HG02840 (cell line): ENCODE results near the gene WDR90.

Experiments used
- ATAC-seq: cut with Tn5 transposase; IDR thresholded peaks from one replicate; pipeline ENCODE4 v1.9.1; 2021; ENCODE audit warnings: mild to moderate bottlenecking, moderate library complexity, moderate number of reproducible peaks; ENCODE audit not compliant: unreplicated experiment, low FRiP score

Gene WDR90

DNA sequence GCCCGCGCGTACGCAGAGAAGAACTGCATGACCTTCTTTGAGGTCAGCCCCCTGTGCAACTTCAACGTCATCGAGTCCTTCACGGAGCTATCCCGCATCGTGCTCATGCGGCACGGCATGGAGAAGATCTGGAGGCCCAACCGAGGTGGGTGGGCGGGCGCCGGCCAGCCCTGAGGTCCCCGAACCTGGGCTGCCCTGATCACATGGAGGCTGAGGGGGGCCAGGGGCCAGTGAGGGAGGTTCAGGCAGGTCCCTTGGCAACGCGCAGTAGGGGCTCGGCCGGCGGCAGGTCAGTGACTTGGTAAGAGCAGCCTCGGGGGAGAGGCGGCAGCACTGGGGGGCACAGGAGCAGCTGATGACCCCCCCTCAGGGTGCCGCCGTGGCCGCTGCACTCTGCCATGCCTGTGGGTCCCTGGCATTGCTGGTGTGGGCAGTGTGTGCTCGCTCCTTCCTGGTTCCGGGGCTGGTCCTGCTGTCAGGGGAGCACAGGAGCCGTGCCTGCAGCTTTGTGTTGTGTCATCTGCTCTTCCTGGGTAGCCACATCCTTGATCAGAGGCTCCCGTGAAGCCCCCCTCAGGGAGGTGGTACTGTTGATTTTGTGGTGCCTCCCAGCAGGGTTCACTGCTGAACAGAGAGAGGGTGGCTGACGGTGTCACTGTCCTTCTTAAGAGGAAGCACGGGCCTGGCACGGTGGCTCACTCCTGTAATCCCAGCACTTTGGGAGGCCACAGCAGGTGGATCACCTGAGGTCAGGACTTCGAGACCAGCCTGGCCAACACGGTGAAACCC is 23.0 kb upstream of the WDR90 start:
- no peak for ATAC-seq

DNA sequence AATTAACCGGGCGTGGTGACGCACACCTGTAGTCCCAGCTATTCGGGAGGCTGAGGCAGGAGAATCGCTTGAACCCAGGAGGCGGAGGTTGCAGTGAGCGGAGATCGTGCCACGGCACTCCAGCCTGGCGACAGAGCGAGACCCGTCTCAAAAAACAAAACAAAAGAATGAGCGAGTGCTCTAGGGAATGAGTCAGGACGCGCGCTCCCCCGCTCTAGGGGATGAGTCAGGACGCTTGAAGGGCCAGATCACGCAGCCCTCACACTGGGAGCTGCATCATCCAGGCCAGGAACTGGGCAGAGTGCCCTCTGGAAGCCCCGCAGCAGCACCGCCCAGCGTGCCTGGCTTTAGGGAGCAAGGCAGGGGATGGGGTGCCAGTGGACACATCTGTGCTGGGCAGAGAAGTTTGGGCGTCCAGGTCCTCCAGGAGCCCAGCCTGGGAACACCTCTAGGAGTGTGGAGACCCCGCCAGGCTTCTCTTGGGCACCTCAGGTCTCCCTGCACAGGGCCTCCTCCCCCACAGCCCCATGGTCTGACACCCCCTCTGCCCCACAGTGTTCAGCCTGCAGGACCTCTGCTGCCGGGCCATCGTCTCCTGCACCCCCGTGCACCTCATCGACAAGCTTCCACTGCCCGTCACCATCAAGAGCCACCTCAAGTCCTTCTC is 22.2 kb upstream of the WDR90 start:
- ATAC-seq = no peak

DNA sequence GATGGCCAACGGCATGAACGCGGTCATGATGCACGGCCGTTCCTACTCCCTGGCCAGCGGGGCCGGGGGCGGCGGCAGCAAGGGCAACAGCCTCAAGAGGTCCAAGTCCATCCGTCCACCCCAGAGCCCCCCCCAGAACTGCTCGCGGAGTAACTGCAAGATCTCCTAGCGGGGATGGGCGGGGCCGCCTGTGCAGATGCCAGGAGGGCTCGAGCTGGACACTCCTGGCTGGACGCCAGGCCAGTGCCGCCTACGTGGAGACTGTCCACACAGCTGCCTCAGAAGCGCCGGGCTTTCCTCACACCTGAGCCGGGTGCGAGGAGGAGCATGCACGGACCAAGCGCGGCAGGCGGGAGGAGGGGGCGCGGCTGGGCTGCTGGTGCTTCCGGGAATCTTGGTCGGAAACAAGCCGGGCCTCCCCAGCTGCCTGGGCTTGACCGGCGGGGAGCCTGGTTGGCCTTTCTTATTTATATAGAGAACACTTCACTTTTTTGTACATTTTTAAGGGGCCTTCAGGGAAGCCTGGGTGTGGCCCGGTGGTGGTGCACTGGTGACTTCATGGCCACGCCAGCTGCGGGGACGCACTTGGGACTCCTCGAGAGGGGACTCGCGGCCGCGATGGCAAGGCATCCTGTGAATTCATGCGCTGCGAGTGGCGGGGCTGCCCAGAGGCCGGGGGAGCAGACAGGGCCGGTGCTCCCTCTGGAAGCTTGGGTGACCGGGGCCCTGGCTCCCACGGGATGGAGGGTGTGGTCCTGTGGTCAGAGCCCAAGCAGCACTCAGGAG is 21.5 kb upstream of the WDR90 start:
- no peak for ATAC-seq

DNA sequence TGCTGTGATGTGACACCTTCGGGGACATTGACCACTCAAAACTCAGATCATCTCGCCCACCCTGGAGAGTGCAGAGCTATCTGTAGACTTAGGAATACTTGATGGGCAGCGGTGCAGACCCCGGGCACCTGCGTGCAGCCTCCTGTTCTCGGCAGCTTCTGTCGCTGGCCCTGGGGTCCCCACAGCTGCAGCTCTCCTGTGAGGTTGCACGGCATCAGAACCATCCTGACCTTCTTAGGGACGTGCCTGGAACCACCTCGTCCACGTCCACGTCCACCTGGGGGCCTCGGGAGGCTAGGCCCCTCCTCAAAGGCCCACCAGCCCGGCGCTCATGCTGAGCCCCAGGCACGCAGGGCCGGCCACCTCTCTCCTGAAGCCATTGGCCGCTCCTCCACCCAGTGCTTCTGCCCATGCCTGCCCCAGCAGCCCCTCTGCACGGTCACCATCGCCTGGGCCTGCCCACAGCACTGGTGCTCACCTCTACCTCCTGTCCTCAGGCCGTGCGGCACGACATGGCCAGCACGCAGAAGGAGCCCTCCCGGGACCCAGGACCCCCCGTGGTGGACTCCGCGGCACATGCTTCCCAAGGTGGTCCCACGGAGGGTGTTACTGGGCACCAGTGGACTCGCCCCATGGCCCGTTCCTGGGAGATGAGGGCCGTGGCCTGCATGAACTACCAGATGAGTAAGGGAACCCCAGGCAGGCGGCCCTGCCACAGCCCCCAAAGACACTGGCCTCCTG is 20.7 kb upstream of the WDR90 start:
- no peak for ATAC-seq

DNA sequence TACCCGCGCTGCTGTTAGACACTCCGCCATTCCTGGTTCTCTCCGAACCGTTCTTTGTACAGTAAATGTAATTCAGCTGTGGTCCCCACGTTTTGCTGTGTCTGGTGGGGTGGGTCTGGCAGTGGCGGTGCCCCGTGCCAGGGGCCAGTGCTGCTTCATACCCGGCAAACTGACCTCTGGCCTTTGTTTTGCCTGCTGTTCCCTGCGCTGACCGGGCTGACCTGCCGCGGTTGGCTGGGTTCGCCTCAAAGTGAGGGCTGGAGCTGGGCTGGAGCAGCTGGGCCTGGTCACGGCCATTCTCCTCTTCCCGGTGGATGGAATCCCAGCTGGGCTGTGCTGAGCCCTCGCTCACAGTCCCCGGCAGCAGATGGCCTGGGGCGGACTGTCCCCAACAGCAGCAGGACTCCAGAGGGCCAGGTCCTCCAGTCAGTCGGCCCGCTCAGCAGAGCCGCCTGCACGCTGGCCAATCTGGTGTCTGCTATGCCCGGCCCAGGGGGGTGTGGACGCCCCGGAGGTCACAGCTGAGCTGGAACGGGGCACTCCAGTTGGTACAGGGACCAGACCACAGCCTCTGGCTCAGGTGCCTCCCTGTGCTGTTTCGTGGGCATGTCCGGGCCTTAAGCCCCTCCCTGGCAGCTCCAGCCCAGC is 19.9 kb upstream of the WDR90 start:
- no peak for ATAC-seq

DNA sequence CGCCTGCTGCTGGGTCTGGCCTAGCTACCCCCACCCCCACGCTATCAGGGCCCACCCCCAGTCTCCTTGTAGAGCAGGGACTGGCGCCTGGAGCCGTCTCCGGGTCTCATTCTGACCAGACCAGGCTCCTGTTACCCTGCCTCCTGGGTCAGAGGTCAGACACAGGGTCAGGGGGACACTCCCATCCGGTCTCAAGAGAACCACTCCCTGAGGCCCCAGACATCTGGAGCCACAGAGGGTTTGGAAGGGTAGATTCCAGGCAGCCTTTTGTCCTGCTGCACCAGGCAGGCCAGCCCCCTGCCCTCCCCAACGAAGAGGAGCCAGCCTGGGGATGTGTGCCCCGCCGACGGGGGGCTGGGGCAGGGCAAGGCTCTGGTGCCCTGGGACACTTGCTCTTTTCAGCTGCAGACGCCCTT is 19.3 kb upstream of the WDR90 start:
- no peak for ATAC-seq

DNA sequence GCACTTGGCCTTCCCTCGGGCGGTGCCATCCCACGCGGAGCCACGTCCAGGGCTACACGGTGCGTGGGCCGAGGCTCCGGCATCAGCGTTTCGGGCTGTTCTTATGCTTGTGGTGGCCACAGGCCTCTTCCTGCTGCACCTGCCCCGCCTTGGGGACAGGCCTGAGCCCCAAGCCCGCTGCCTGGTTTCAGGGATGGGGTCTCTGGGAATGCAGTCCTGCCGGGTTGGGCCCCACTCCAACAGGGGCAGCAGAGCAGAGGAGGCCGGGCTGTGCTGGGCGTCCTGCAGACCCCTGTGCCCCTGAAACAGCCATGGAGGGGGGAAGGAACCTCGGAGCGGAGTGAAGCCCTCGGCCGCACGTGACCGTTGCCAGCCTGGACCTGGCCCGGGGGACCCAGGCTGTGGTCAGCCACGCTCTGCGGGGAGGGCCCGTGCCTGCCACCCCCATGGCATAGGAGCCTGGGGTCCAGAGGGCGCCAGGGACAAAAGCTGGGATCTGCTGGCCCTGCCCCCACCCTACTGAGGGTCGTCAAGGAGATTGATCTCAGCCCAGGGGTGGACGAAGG is 18.8 kb upstream of the WDR90 start:
- no peak for ATAC-seq

DNA sequence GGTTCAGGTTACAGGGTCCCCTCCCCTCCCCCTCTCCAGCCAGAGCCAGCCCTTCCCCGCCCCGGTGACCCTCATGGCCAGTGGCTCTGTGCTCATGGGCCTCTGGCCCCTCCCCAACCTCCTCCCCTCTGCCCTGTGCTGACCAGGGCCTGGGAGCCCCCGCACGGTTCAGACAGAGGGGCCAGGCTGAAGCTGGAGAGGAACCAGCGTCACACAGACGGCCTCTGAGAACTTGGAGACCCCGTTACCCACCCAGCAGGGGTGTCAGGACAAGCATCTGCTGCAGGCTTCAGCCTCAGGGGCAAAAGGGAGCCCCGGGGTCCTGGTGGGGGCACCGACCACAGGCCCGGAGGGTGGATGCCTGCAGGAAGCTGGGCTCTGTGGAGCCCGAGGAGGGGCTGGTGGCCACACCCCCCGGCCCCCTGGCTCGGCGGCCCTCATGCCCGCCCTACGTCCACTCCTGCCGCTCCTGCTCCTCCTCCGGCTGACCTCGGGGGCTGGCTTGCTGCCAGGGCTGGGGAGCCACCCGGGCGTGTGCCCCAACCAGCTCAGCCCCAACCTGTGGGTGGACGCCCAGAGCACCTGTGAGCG is 18.3 kb upstream of the WDR90 start, which contains the start of gene WFIKKN1:
WFIKKN1 (plus strand) TSS at position 171 of the 591 bp plus-strand sequence; CDS start at position 440, 269 bp downstream.
- no peak for ATAC-seq

DNA sequence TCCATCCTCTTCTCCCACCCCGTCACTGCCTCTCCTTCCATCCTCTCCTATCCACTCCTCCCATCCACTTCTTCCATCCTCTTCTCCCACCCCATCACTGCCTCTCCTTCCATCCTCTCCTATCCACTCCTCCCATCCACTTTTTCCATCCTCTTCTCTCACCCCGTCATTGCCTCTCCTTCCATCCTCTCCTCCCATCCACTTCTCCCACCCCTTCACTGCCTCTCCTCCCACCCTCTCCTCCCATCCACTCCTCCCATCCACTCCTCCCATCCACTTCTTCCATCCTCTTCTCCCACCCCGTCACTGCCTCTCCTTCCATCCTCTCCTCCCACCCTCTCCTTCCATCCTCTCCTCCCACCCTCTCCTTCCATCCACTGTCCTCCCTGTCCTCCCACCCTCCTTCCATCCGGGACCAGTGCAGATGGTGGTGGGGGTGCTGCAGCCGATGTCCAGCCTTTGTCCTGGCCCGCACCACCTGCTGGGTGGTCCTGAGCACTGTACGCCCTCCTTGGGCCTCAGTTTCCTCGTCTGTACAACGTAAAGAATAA is 17.3 kb upstream of the WDR90 start:
- no peak for ATAC-seq

DNA sequence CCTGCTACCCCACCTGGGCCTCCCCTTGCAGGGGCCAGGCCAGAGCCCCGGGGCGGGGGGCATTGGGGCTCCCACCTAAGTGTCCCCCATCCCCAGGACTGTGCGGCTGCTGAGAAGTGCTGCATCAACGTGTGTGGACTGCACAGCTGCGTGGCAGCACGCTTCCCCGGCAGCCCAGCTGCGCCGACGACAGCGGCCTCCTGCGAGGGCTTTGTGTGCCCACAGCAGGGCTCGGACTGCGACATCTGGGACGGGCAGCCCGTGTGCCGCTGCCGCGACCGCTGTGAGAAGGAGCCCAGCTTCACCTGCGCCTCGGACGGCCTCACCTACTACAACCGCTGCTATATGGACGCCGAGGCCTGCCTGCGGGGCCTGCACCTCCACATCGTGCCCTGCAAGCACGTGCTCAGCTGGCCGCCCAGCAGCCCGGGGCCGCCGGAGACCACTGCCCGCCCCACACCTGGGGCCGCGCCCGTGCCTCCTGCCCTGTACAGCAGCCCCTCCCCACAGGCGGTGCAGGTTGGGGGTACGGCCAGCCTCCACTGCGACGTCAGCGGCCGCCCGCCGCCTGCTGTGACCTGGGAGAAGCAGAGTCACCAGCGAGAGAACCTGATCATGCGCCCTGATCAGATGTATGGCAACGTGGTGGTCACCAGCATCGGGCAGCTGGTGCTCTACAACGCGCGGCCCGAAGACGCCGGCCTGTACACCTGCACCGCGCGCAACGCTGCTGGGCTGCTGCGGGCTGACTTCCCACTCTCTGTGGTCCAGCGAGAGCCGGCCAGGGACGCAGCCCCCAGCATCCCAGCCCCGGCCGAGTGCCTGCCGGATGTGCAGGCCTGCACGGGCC is 16.5 kb upstream of the WDR90 start:
- no peak for ATAC-seq

DNA sequence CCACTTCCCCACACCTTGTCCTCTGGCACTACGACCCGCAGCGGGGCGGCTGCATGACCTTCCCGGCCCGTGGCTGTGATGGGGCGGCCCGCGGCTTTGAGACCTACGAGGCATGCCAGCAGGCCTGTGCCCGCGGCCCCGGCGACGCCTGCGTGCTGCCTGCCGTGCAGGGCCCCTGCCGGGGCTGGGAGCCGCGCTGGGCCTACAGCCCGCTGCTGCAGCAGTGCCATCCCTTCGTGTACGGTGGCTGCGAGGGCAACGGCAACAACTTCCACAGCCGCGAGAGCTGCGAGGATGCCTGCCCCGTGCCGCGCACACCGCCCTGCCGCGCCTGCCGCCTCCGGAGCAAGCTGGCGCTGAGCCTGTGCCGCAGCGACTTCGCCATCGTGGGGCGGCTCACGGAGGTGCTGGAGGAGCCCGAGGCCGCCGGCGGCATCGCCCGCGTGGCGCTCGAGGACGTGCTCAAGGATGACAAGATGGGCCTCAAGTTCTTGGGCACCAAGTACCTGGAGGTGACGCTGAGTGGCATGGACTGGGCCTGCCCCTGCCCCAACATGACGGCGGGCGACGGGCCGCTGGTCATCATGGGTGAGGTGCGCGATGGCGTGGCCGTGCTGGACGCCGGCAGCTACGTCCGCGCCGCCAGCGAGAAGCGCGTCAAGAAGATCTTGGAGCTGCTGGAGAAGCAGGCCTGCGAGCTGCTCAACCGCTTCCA is 15.7 kb upstream of the WDR90 start:
- no peak for ATAC-seq

DNA sequence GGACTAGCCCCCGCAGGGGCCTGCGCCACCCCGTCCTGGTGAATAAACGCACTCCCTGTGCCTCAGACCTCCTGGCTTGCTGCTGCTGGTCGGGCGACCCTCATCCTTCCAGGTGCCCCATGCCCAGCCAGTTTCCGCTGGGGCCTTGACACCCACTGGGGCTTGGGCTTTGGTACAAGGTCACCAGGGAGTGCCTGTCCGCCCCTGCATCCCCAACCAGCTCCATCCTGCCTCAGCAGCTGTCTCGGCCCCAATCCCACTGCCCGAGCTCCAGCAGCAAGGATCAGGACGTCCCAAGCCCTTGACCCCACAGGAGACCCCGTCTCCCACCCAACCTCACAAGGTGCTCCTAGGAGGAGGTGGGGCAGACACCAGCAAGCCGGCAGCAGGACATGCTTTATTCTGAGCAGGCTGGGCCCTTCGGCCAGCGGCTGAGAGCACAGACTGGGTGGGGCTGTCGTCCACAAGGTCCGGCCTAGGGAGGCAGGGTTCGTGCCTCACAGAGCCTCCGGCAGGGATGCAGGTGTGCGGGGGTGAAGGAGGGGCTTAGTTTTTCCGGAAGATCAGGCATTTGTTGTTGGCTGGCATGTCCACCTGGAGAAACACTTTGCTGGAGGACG is 15.0 kb upstream of the WDR90 start:
- ATAC-seq = no peak

DNA sequence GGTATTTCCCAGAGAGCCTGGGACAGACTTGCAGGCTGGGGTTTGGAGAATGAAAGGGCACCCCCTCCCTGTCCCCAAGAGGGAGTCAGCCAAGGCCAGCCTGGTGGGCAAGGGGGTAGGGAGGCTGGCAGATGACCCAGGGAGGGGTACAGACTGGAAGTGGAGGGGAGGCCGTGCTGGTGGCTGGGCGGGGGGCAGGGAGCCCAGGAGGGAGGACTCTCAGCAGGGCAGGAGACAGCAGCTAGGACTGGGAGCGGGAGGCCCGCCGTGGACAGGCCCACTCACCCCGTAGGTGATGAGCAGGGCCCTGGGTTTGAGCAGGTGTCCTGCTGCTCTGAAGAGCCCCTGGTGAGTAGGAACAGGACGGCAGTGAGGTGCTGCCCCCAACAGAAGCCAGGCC is 14.2 kb upstream of the WDR90 start:
- no peak for ATAC-seq

DNA sequence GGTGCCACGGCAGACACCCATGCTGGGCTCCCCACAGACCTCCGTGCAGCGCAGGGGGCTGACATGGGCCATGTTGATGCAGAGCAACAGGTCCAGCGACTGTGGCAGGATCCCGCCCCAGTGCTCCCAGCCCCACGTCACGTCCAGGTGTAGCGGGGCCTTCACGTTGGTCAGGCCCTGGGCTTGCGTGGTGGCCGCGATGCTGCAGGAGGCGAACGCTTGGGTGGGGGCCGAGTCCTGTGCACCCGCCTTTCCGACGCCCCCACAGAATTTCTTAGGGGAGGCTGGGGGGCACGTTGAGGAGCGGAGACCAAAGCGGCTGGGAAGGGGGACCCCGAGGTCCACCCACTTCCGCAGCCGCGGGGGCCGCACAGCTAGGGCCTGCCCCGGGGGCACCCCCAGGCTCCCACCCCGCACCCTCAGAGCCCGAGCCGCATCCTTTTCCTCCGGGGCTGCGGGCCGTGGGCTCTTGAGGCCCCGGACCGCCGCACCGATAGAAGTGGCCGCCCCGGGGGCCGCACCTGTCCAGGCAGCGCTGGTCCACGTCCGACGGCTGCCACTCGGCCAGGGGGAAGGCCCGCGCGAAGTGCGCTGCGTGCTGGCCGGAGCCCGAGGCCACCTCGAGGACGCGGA is 13.5 kb upstream of the WDR90 start:
- peak; percentile 6 for ATAC-seq

DNA sequence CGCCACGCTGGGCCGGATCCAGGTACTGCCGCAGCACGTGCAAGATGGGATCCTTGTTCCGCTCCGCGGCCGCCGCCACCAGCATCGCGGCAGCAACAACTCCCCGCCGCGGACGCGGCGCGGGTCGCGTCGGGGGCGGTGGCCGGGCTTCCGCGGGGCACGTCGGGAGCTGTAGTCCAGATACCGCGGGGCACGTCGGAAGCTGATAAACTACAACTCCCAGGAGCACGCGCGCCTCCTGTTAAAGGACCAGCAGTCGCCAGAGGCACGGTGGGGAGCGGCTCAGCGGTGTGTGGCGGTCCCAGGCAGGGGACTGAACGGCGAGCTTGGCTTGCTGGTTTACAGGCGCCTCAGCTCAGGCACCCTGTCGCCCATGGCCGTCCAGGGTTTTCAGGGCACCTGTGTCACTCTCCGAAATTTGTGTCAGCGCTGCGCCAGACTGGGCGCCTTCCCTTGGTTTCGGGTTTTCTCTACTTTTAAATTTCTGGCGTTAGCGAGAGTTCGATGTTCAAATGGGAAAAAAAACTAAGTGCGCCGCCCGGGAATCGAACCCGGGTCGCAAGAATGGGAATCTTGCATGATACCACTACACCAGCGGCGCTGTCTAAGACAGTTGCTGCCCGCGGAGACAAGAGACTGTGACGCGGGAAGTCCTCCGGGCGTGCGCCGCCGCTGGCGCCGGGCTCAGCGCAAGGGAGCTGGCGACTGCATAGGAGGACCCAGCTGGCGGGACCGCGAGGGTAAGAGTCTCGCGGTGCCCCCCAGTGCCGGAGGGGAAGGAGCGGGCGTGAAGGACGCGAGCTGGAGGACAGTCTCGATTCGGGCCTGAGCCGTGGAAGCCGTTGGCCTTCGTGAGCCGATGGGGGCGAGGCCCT is 12.7 kb upstream of the WDR90 start, which contains the start of gene METTL26:
METTL26 (minus strand) TSS at position 100 of the 875 bp plus-strand sequence; CDS start at position 85, 15 bp downstream.
- peak; percentile 53 for ATAC-seq
